Endothelial cell of umbilical vein (primary cell): Measurements from ENCODE around the gene TMPRSS6. TPM values are rescaled to one million over a fixed set of nuclear protein-coding genes. Genes with fewer than 3 reads are reported as not detected.

ENCODE experiments used
- BruUV-seq: library from RNA; stranded (reverse); fragments of 400-500 nt; replicated peaks from 2 replicates; lab custom pipeline; 2021; lab: Mats Ljungman, UMichigan
- CTCF ChIA-PET: fragments of 300-600, 350-600 bp; sonication (Branson Sonifier 250); formaldehyde crosslinking; loops from one replicate; lab custom pipeline; 2021; ENCODE audit warnings: antibody characterized with exemption, inconsistent platforms; lab: Charles Lee
- POLR2A ChIA-PET: fragments of 300-600, 350-600 bp; sonication (Branson Sonifier 250); formaldehyde crosslinking; loops from one replicate; lab custom pipeline; 2021; ENCODE audit warnings: antibody characterized with exemption, inconsistent platforms; lab: Charles Lee
- DNase-seq: peaks from one replicate; pipeline ENCODE4 v3.0.0-alpha.2; 2011; ENCODE audit warnings: low read depth, low spot score
- FAIRE-seq: peaks from 2 replicates; lab custom pipeline; 2011; peaks lifted over from hg19 to GRCh38; lab: Jason Lieb, UNC
- H2AFZ ChIP-seq: 2 replicates; pipeline ENCODE4 v1.6.0; 2012; ENCODE audit warnings: low read depth, low read length, control low read depth, inconsistent platforms
- H3K27ac ChIP-seq: 2 replicates; pipeline ENCODE4 v1.5.1; 2011; ENCODE audit warnings: low read depth, mild to moderate bottlenecking, control low read depth, low read length, moderate library complexity; ENCODE audit not compliant: insufficient read depth
- H3K27me3 ChIP-seq, 2 experiments: 2 replicates each; pipeline versions ENCODE4 v1.6.0 to v1.6.1; 2011; ENCODE audit warnings: low read length in 2 of 2, mixed read lengths in 1 of 2; ENCODE audit not compliant: control insufficient read depth in 2 of 2, insufficient read depth in 2 of 2
- H3K36me3 ChIP-seq, 2 experiments: 2 replicates in 1 of 2; 3 replicates in 1 of 2; pipeline ENCODE4 v1.5.1; 2011; ENCODE audit warnings: low read length in 2 of 2, mild to moderate bottlenecking in 1 of 2, moderate library complexity in 1 of 2; ENCODE audit not compliant: control insufficient read depth in 2 of 2, insufficient read depth in 2 of 2; ENCODE audit errors: extremely low read depth in 1 of 2
- H3K4me1 ChIP-seq: 3 replicates; pipeline ENCODE4 v1.5.1; 2011; ENCODE audit warnings: mild to moderate bottlenecking, low read length; ENCODE audit not compliant: control insufficient read depth, insufficient read depth; ENCODE audit errors: extremely low read depth
- H3K4me2 ChIP-seq: 2 replicates; pipeline ENCODE4 v1.6.1; 2011; ENCODE audit warnings: low read length, control low read depth, mixed read lengths; ENCODE audit not compliant: insufficient read depth
- H3K4me3 ChIP-seq, 3 experiments: fragments of 200-600 bp in 1 of 3; sonication (generic), shearing (Covaris generic) in 1 of 3; replicated peaks in 1 of 3; 2 replicates each; pipeline ENCODE4 v1.5.1; 2011 to 2016; ENCODE audit warnings: control low read depth in 3 of 3, low read length in 3 of 3, mild to moderate bottlenecking in 2 of 3, inconsistent platforms in 1 of 3, low read depth in 1 of 3, moderate library complexity in 1 of 3; ENCODE audit not compliant: insufficient read depth in 1 of 3
- H3K79me2 ChIP-seq: 2 replicates; pipeline ENCODE4 v1.6.0; 2012; ENCODE audit warnings: low read length, inconsistent platforms; ENCODE audit not compliant: control insufficient read depth, insufficient read depth
- H3K9ac ChIP-seq: replicated peaks from 2 replicates; pipeline ENCODE3; 2011; ENCODE audit warnings: low read length, control low read depth; ENCODE audit not compliant: insufficient read depth; ENCODE audit errors: extremely low read depth
- H3K9me1 ChIP-seq: replicated peaks from 3 replicates; pipeline ENCODE4 v1.6.0; 2011; ENCODE audit warnings: mild to moderate bottlenecking, low read length; ENCODE audit not compliant: control insufficient read depth, insufficient read depth; ENCODE audit errors: extremely low read depth
- H3K9me3 ChIP-seq: replicated peaks from 2 replicates; pipeline ENCODE4 v1.5.1; 2012; ENCODE audit warnings: low read length, inconsistent platforms; ENCODE audit not compliant: control insufficient read depth, insufficient read depth
- H4K20me1 ChIP-seq: replicated peaks from 2 replicates; pipeline ENCODE3; 2011; ENCODE audit warnings: mild to moderate bottlenecking, low read length; ENCODE audit not compliant: control insufficient read depth, insufficient read depth; ENCODE audit errors: extremely low read depth
- EZH2 ChIP-seq: IDR thresholded peaks from 2 replicates; pipeline ENCODE4 v1.6.1; 2012; ENCODE audit warnings: borderline replicate concordance, low read depth, mild to moderate bottlenecking, moderate library complexity, low read length, inconsistent platforms; ENCODE audit not compliant: severe bottlenecking
- FOS ChIP-seq: IDR thresholded peaks from 2 replicates; pipeline ENCODE4 v1.6.1; 2011; ENCODE audit warnings: mild to moderate bottlenecking, low read length, moderate library complexity, borderline replicate concordance; ENCODE audit not compliant: insufficient read depth
- GATA2 ChIP-seq: IDR thresholded peaks from 2 replicates; pipeline ENCODE4 v1.7.0; 2011; ENCODE audit warnings: low read depth, mild to moderate bottlenecking, moderate library complexity, mixed read lengths, low read length; ENCODE audit not compliant: insufficient read length, insufficient read depth
- JUN ChIP-seq: IDR thresholded peaks from 2 replicates; pipeline ENCODE4 v1.6.1; 2011; ENCODE audit warnings: borderline replicate concordance, low read depth; ENCODE audit not compliant: insufficient read length, insufficient read depth
- MYC ChIP-seq: IDR thresholded peaks from one replicate; pipeline ENCODE4 v1.6.1; 2011; ENCODE audit warnings: mild to moderate bottlenecking, low read depth, low read length
- POLR2A ChIP-seq: IDR thresholded peaks from 2 replicates; pipeline ENCODE4 v1.6.1; 2012; ENCODE audit warnings: low read depth, mild to moderate bottlenecking, control low read depth, low read length
- POLR2AphosphoS5 ChIP-seq: IDR thresholded peaks from 2 replicates; pipeline ENCODE4 v1.6.1; 2012; ENCODE audit warnings: low read depth, mild to moderate bottlenecking, control low read depth, low read length, moderate library complexity; ENCODE audit not compliant: insufficient read depth
- dilution Hi-C: fragments of 300-500 bp; cut with MboI; formaldehyde crosslinking; loops from one replicate; pipeline ENCODE4 v1.15.0; 2019; ENCODE audit warnings: low sequenced_read_pairs; ENCODE audit not compliant: extremely low pct_ligation_motif_present
- intact Hi-C: fragments of 100-400 bp; cut with micrococcal nuclease; formaldehyde crosslinking; loops from one replicate; pipeline ENCODE4 v1.10.0; 2022
- polyA plus RNA-seq, 4 experiments: library from polyadenylated mRNA; depleted of rRNA in 3 of 4; stranded (reverse) in 3 of 4; unstranded in 1 of 4; fragments of >200 nt; gene quantifications; 2 replicates each; pipeline versions ENCODE4 v1.2.1 to v1.2.3, GENCODE V29; 2011 to 2012; ENCODE audit warnings: missing spikeins in 1 of 4
- total RNA-seq: library from RNA; stranded (reverse); gene quantifications from 2 replicates; pipeline ENCODE4 v1.2.3, GENCODE V29; 2021
- TF ChIP-seq, protein P1 (sequence below): IDR thresholded peaks from 2 replicates; pipeline ENCODE4 v1.6.1; 2011; ENCODE audit not compliant: insufficient read depth, insufficient read length
- TF ChIP-seq, protein P2 (sequence below), 2 donors: IDR thresholded peaks; 1 replicate in 1 of 2; 2 replicates in 1 of 2; pipeline ENCODE4 v1.5.1; 2011; ENCODE audit warnings: low read length in 2 of 2, mild to moderate bottlenecking in 2 of 2, moderate library complexity in 2 of 2, control low read depth in 1 of 2, inconsistent platforms in 1 of 2, low read depth in 1 of 2; ENCODE audit not compliant: insufficient read depth in 1 of 2; ENCODE audit errors: extremely low read depth in 1 of 2

Gene TMPRSS6
- total and polyA plus RNA-seq, 2 donors (not counting 3 experiments of a cell fraction or from before 2014, with no cell fraction given) = not detected

DNA sequence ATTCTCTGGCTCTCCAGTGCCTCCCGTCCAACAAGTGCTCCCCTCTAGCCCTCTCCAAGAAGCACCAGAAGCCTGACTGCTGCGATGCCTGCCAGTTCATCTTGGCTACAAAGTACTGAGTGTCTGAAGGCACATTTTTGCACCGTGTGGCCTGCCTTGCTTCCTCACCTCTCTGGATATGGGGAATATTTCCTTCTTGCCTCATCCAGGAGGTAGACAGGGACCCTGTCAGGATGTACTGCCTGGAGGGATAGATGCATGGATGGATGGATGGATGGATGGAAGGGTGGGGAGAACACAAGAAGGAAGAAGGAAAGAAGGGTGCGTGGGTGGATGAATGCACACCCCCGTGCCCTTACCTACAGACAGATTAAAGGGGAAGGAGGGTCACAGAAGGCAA is 30.4 kb downstream of the TMPRSS6 start:
- POLR2A ChIA-PET = no interaction called here
- Histone ChIP-seq H2AFZ (no peak overlapping the region), H3K27me3 (peaks cover 0 to 6% of the 10 kb centered on the region in 2 experiments), H3K4me1 (peaks cover 9% of the 10 kb centered on the region), H4K20me1 (no peaks in the 10 kb centered on the region), H3K36me3 (no peaks in the 10 kb centered on the region), H3K4me3 (no peak overlapping the region), H3K4me2 (no peak overlapping the region), H3K27ac (peak overlapping the region; percentile 16), H3K9me1 (no peaks in the 10 kb centered on the region), H3K79me2 (no peaks in the 10 kb centered on the region), H3K9ac (no peak overlapping the region), H3K9me3 (no peaks in the 10 kb centered on the region)
- CTCF ChIA-PET = interaction anchor here (0.9 to 2.5 kb wide), 6 partner anchors 28 to 181 kb away, joined by 3 to 45 read pairs (median 4); partner anchors contain the start of gene KCTD17
- intact Hi-C loops = loop anchor here (2.0 kb wide), 2 partner anchors 182 to 378 kb away; no protein-coding TSS in a partner anchor
- no peak for TF ChIP-seq MYC
- no TSS peak for BruUV-seq
- dilution Hi-C loops = no loop called here
- FAIRE-seq (no peak), DNase-seq (no peak)

DNA sequence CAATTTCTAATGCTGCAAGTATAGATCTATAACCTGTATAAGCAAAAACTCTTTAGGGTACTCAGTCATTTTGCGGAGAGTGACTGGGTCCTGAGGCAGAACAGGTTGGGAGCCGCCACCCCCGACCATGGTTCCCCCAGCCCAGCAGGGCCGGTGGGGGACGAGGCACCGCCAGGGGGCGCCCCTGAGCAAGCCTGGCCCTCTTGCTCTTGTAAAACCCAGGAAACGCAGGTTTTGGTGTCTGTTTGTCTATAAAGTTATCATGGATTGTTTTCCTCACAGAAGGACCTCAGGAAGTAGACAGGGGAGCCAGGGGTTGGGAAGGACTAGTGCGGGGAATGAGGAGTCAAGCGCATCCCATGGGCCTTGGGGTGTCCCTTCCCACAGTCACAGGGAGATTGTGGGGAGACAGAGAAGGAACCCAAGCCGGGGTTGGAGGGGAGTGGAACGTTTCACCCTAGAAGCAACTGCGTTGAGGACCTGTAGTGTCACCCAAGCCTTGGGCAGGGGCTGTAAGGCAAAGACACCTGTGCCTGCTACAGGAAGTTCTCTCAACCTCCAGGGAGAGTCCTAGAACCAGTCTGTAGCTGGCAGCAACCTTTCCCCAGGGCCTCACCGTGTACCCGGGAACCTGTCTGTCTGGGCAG is 31.6 kb downstream of the TMPRSS6 start:
- peak; percentile 46 for FAIRE-seq
- BruUV-seq = no TSS peak
- no peak overlapping the region for H3K4me2 ChIP-seq
- no peaks in the 10 kb centered on the region for H3K9me3 ChIP-seq
- no peak overlapping the region for H3K4me3 ChIP-seq
- H3K36me3 ChIP-seq = no peaks in the 10 kb centered on the region
- no peaks in the 10 kb centered on the region for H3K9me1 ChIP-seq
- H3K27me3 ChIP-seq = peaks cover 0 to 6% of the 10 kb centered on the region in 2 experiments
- CTCF ChIA-PET = interaction anchor here (0.7 to 2.5 kb wide), 4 partner anchors 9 to 121 kb away, joined by 3 to 45 read pairs (median 6); no protein-coding TSS in a partner anchor
- POLR2A ChIA-PET = no interaction called here
- dilution Hi-C loops = no loop called here
- peaks cover 9% of the 10 kb centered on the region for H3K4me1 ChIP-seq
- H4K20me1 ChIP-seq = no peaks in the 10 kb centered on the region
- DNase-seq = peak; percentile 38
- no peak overlapping the region for H3K9ac ChIP-seq
- no peak for TF ChIP-seq EZH2
- TF ChIP-seq, protein P1, sequence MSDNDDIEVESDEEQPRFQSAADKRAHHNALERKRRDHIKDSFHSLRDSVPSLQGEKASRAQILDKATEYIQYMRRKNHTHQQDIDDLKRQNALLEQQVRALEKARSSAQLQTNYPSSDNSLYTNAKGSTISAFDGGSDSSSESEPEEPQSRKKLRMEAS = no peak
- no peak for TF ChIP-seq FOS
- TF ChIP-seq GATA2 = no peak
- TF ChIP-seq POLR2A = no peak
- no peak for TF ChIP-seq POLR2AphosphoS5
- TF ChIP-seq, protein P2, sequence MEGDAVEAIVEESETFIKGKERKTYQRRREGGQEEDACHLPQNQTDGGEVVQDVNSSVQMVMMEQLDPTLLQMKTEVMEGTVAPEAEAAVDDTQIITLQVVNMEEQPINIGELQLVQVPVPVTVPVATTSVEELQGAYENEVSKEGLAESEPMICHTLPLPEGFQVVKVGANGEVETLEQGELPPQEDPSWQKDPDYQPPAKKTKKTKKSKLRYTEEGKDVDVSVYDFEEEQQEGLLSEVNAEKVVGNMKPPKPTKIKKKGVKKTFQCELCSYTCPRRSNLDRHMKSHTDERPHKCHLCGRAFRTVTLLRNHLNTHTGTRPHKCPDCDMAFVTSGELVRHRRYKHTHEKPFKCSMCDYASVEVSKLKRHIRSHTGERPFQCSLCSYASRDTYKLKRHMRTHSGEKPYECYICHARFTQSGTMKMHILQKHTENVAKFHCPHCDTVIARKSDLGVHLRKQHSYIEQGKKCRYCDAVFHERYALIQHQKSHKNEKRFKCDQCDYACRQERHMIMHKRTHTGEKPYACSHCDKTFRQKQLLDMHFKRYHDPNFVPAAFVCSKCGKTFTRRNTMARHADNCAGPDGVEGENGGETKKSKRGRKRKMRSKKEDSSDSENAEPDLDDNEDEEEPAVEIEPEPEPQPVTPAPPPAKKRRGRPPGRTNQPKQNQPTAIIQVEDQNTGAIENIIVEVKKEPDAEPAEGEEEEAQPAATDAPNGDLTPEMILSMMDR (IDR thresholded peaks at IDR 0.05; ENCODE audit: extremely low read depth in 1 of 2, insufficient read depth in 1 of 2, low read depth in 1 of 2, low read length in 2 of 2) = peak; percentile 98 to 99
- no peak for TF ChIP-seq MYC
- no peak for TF ChIP-seq JUN
- no peak overlapping the region for H3K27ac ChIP-seq
- intact Hi-C loops = loop anchor here (1.0 to 2.0 kb wide), 4 partner anchors 88 to 379 kb away; no protein-coding TSS in a partner anchor
- H2AFZ ChIP-seq = peak overlapping the region; percentile 14
- H3K79me2 ChIP-seq = no peaks in the 10 kb centered on the region
